B cell (primary cell): ENCODE results near the gene SEMA7A.

Source experiments
- CTCF ChIP-seq: fragments of 200-600 bp; IDR thresholded peaks from one replicate; pipeline ENCODE4 v1.8.0; 2022; ENCODE audit warnings: antibody characterized with exemption, mild to moderate bottlenecking
- EZH2 ChIP-seq: IDR thresholded peaks from 2 replicates; pipeline ENCODE4 v1.6.1; 2012; ENCODE audit warnings: borderline replicate concordance, low read depth, mild to moderate bottlenecking, moderate library complexity, low read length; ENCODE audit not compliant: insufficient read depth, poor library complexity, severe bottlenecking

GRCh38 chr15:74387141-74387541, 46.6 kb downstream of the SEMA7A start:
- TF ChIP-seq CTCF (no peak), EZH2 (no peak)
